Spleen (tissue), 11 donors: ENCODE data around the gene FREM2. TPM values are rescaled to one million over a fixed set of nuclear protein-coding genes. Genes with fewer than 3 reads are reported as not detected.

Experiments used
- DNase-seq: peaks from one replicate; pipeline ENCODE4 v3.0.0-alpha.2; 2020
- H3K27ac ChIP-seq, 8 donors: fragments of 200-600 bp; sonication (generic) in 7 of 8; 1 replicate in 4 of 8; 2 replicates in 4 of 8; pipeline versions ENCODE4 v1.5.0 to v1.8.0; 2016 to 2021; ENCODE audit warnings: inconsistent platforms in 4 of 8, mild to moderate bottlenecking in 4 of 8, moderate library complexity in 1 of 8
- H3K27me3 ChIP-seq, 7 donors: fragments of 200-600 bp; sonication (generic) in 6 of 7; replicated peaks in 1 of 7; 1 replicate in 4 of 7; 2 replicates in 3 of 7; pipeline versions ENCODE4 v1.5.0 to v1.8.0; 2016 to 2021; ENCODE audit warnings: inconsistent platforms in 3 of 7, mild to moderate bottlenecking in 1 of 7
- H3K36me3 ChIP-seq, 6 donors: fragments of 200-600 bp; sonication (generic) in 5 of 6; 1 replicate in 4 of 6; 2 replicates in 2 of 6; pipeline versions ENCODE4 v1.5.0 to v1.8.0; 2016 to 2021; ENCODE audit warnings: inconsistent platforms in 2 of 6
- H3K4me1 ChIP-seq, 6 donors: fragments of 200-600 bp; sonication (generic) in 5 of 6; 1 replicate in 3 of 6; 2 replicates in 3 of 6; pipeline versions ENCODE4 v1.5.0 to v1.8.0; 2016 to 2021; ENCODE audit warnings: inconsistent platforms in 3 of 6
- H3K4me3 ChIP-seq, 8 donors: fragments of 200-600 bp; sonication (generic) in 7 of 8; 1 replicate in 4 of 8; 2 replicates in 4 of 8; pipeline versions ENCODE4 v1.5.0 to v1.8.0; 2016 to 2021; ENCODE audit warnings: inconsistent platforms in 4 of 8, mild to moderate bottlenecking in 4 of 8, moderate library complexity in 2 of 8
- H3K9me3 ChIP-seq, 8 donors: fragments of 200-600 bp; sonication (generic) in 7 of 8; 1 replicate in 4 of 8; 2 replicates in 4 of 8; pipeline versions ENCODE4 v1.5.0 to v1.8.0; 2016 to 2021; ENCODE audit warnings: inconsistent platforms in 4 of 8
- POLR2A ChIP-seq, 3 donors: fragments of 450-650 bp; IDR thresholded peaks; one replicate each; pipeline ENCODE4 v1.5.1; 2017; ENCODE audit warnings: antibody characterized with exemption in 3 of 3, mild to moderate bottlenecking in 1 of 3
- POLR2AphosphoS5 ChIP-seq, 3 donors: sonication (generic); formaldehyde crosslinking; IDR thresholded peaks; one replicate each; pipeline ENCODE4 v1.5.1; 2017; ENCODE audit warnings: antibody characterized with exemption in 3 of 3
- WGBS, 5 donors: extraction: QIAGEN DNeasy Blood & Tissue Kit in 3 of 5; methylation state at CpG; one replicate each; pipeline versions ENCODE4 v1.1.5 to v1.1.7; 2013 to 2018; 5-methylcytosine and 5-hydroxymethylcytosine counted together
- intact Hi-C: fragments of 100-400 bp; cut with DNase I; formaldehyde crosslinking; loops from one replicate; pipeline ENCODE4 v1.15.0; 2023; ENCODE audit warnings: low total_unique reads
- polyA plus RNA-seq, 3 donors: library from polyadenylated mRNA; stranded (reverse); fragments of 200-250 nt; gene quantifications; one replicate each; pipeline ENCODE4 v1.2.1, GENCODE V29; 2013
- total RNA-seq, 7 donors: library from RNA; depleted of rRNA in 3 of 7; stranded (reverse); fragments of >200 nt in 3 of 7; fragmentation: NEBNext Ultra II Directional in 4 of 7; extraction: Animal tissue kit (Norgen Biotek cat#: 25700) in 4 of 7; gene quantifications; one replicate each; pipeline versions ENCODE4 v1.1.0 to v1.2.1, GENCODE V29; 2016 to 2021
- TF ChIP-seq, protein P1 (sequence below), 11 experiments: fragments of 200-600 bp in 7 of 11; fragments of 450-650 bp in 4 of 11; sonication (generic) in 4 of 11; IDR thresholded peaks in 8 of 11; conservative IDR thresholded peaks in 3 of 11; 1 replicate in 7 of 11; 2 replicates in 4 of 11; pipeline versions ENCODE4 v1.4.0 to v1.8.0; 2016 to 2021; ENCODE audit warnings: antibody characterized with exemption in 11 of 11, inconsistent platforms in 4 of 11, mild to moderate bottlenecking in 1 of 11
- donor health status: healthy with polysubstance abuse.
- donor health status: DM: no; HTN: no; CAD: no; lungs with moderate emphysema.
- donor health status: DM: no; HTN: no; CAD: no.
- donor health status: Bipolar disorder and iron deficiency.
- donor health status: healthy.
- donor health status: DM: no; HTN: no; CAD: no.
- donor health status: DM: yes; HTN: yes; CAD: no.

The FREM2 gene
- total and polyA plus RNA-seq, 10 donors: 0.03 to 0.93 (median 0.21) TPM; not detected in 2

DNA sequence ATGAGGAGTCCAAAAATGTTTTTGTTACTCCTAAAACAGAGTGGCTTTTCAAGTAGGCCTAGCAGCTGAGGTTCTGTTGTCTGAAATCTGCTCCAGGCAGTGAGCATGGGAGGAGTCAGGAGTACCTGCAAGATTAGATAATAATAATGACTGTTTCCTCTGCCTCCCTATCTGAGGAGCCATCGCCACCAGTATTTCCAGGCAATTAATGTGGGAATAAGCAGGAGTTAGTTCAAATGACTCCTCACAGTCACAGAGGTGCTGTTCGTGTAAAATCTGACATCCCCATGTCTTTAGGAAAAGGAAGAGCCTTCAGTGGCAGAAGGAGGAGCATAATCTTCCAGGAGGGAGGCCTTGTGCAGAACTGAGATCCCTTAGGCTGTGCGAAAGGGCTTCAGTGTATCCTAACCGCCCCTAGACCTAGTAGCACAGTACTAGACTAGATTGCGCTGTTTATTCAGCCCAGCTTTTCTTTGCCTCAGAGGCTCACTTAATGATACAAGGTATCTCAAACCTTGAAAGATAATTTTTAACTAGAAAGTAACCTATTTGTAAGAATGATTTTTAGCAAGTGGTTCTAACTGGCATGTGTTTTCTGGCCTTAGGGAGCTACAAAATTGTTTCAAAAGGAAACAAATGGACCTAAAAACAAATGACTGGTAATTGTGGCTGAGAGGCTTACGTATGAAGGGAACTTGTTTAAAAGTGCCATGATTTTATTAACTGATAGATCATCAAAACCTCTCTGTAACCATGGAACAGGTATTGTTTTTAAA is 49.0 kb downstream of the FREM2 start:
- Histone ChIP-seq H3K27ac (no peak overlapping the region), H3K9me3 (no peaks in the 10 kb centered on the region), H3K4me3 (no peak overlapping the region), H3K36me3 (no peaks in the 10 kb centered on the region), H3K4me1 (no peaks in the 10 kb centered on the region), H3K27me3 (no peaks in the 10 kb centered on the region)
- no peak for DNase-seq
- no peak for TF ChIP-seq POLR2AphosphoS5 (IDR thresholded peaks at IDR 0.05)
- TF ChIP-seq, protein P1, sequence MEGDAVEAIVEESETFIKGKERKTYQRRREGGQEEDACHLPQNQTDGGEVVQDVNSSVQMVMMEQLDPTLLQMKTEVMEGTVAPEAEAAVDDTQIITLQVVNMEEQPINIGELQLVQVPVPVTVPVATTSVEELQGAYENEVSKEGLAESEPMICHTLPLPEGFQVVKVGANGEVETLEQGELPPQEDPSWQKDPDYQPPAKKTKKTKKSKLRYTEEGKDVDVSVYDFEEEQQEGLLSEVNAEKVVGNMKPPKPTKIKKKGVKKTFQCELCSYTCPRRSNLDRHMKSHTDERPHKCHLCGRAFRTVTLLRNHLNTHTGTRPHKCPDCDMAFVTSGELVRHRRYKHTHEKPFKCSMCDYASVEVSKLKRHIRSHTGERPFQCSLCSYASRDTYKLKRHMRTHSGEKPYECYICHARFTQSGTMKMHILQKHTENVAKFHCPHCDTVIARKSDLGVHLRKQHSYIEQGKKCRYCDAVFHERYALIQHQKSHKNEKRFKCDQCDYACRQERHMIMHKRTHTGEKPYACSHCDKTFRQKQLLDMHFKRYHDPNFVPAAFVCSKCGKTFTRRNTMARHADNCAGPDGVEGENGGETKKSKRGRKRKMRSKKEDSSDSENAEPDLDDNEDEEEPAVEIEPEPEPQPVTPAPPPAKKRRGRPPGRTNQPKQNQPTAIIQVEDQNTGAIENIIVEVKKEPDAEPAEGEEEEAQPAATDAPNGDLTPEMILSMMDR (IDR thresholded peaks at IDR 0.05 in 8 of 11, conservative IDR thresholded peaks at IDR 0.05 in 3 of 11): no peak
- TF ChIP-seq POLR2A (IDR thresholded peaks at IDR 0.05): no peak
- WGBS, 5 donors: 78 to 86% (median 79%) methylated on average over 6 of the region's 6 CpGs
- intact Hi-C loops: no loop called here

GRCh38 chr13:38743466-38743865 is 56.6 kb downstream of the FREM2 start:
- H3K27ac ChIP-seq: no peak overlapping the region
- H3K9me3 ChIP-seq: no peaks in the 10 kb centered on the region
- intact Hi-C loops: no loop called here
- no peaks in the 10 kb centered on the region for H3K27me3 ChIP-seq
- H3K36me3 ChIP-seq: no peaks in the 10 kb centered on the region
- TF ChIP-seq POLR2A (IDR thresholded peaks at IDR 0.05) (no peak), POLR2AphosphoS5 (IDR thresholded peaks at IDR 0.05) (no peak)
- TF ChIP-seq, protein P1 (IDR thresholded peaks at IDR 0.05 in 8 of 11, conservative IDR thresholded peaks at IDR 0.05 in 3 of 11): no peak
- no peaks in the 10 kb centered on the region for H3K4me1 ChIP-seq
- DNase-seq: no peak
- no peak overlapping the region for H3K4me3 ChIP-seq
- 56 to 69% (median 67%) methylated on average over 4 of the region's 4 CpGs for WGBS, 5 donors

DNA sequence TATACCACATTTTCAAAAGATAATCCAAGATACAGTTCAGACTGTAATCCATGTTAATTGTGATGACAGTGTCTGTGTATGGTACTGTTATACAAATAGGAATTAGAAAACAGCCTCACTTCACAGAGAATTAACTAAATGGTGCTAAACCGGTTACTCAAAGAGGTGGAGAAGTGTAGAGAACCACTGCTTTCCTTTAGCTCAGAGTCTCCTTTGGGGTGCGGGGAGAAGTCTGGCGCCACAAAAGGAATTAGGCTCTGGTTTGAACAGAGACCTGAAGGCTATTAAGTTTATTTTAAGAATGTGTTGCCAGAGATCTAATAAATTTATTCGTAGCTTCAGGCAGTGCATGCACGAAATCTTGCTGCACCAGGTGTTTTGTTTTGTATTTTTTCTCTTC is 65.8 kb downstream of the FREM2 start:
- no peaks in the 10 kb centered on the region for H3K27me3 ChIP-seq
- 49 to 63% (median 53%) methylated on average over 5 of the region's 5 CpGs for WGBS, 5 donors
- H3K4me3 ChIP-seq: no peak overlapping the region
- no peak for TF ChIP-seq POLR2AphosphoS5 (IDR thresholded peaks at IDR 0.05)
- no peak for TF ChIP-seq POLR2A (IDR thresholded peaks at IDR 0.05)
- TF ChIP-seq, protein P1 (IDR thresholded peaks at IDR 0.05 in 8 of 11, conservative IDR thresholded peaks at IDR 0.05 in 3 of 11): no peak
- intact Hi-C loops: no loop called here
- no peaks in the 10 kb centered on the region for H3K36me3 ChIP-seq
- no peak for DNase-seq
- H3K27ac ChIP-seq: no peak overlapping the region
- no peaks in the 10 kb centered on the region for H3K4me1 ChIP-seq
- H3K9me3 ChIP-seq: no peaks in the 10 kb centered on the region

DNA sequence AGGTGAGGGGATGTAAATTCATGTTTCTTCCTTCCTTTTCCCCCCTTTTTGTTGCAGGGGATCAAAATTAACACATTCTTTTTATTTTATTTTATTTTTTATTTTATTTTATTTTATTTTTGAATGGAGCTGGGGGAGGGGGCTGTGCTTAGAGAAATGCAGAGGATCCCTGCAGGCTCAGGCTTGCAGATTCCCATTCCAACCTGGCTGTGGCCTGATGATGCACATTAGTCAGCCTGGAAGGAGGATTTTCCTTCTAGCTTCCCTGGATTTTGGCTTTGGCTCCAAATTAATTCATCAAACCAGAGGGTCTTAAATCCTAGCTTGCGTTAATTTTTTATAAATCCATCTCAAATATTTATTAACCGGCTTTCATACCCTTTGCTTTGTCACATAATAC is 67.0 kb downstream of the FREM2 start:
- no peaks in the 10 kb centered on the region for H3K36me3 ChIP-seq
- no peak for TF ChIP-seq POLR2A (IDR thresholded peaks at IDR 0.05)
- TF ChIP-seq, protein P1 (IDR thresholded peaks at IDR 0.05 in 8 of 11, conservative IDR thresholded peaks at IDR 0.05 in 3 of 11): no peak
- no peak for TF ChIP-seq POLR2AphosphoS5 (IDR thresholded peaks at IDR 0.05)
- H3K27ac ChIP-seq: no peak overlapping the region
- intact Hi-C loops: no loop called here
- 83 to 96% (median 93%) methylated on average over 2 of the region's 2 CpGs for whole genome bisulfite sequencing, 5 donors
- peaks cover 0 to 7% (median 0%) of the 10 kb centered on the region in 7 donors for H3K27me3 ChIP-seq
- no peak overlapping the region for H3K4me3 ChIP-seq
- no peaks in the 10 kb centered on the region for H3K4me1 ChIP-seq
- no peaks in the 10 kb centered on the region for H3K9me3 ChIP-seq
- DNase-seq: no peak
